Measurements from ENCODE around the gene DIDO1.
"Not testable (repeated sequence)": the region's sequence is repeated elsewhere in the genome, so short reads cannot be mapped to it uniquely, and the experiment has no call there.

The DIDO1 gene

GRCh38 chr20:62927128-62927705 is 912 bp upstream of the DIDO1 start:
- DNase-seq (ENCODE audit: extremely low read depth, insufficient read length), result no peak

GRCh38 chr20:62925420-62926228 is 681 bp downstream of the DIDO1 start:
- DNase-seq (ENCODE audit: extremely low read depth, insufficient read length), result peak; percentile 71
- H3K4me3 ChIP-seq (replicated peaks; ENCODE audit: low read depth, low read length), result peak overlapping the region; percentile 90
- no peaks in the 10 kb centered on the region for H3K36me3 ChIP-seq (ENCODE audit: control insufficient read depth, insufficient read depth, low read length)
- TF ChIP-seq CTCF (IDR thresholded peaks at IDR 0.05; ENCODE audit: insufficient read depth, low read length, poor library complexity, severe bottlenecking), result no peak
- H3K27me3 ChIP-seq (replicated peaks; ENCODE audit: control insufficient read depth, insufficient read depth, low read length), result no peaks in the 10 kb centered on the region

More at GRCh38 chr20:62927128-62927705, 912 bp upstream of the DIDO1 start:
- Histone ChIP-seq H3K4me3 (replicated peaks; ENCODE audit: low read depth, low read length) (peak overlapping the region; percentile 90), H3K27me3 (replicated peaks; ENCODE audit: control insufficient read depth, insufficient read depth, low read length) (no peaks in the 10 kb centered on the region), H3K36me3 (ENCODE audit: control insufficient read depth, insufficient read depth, low read length) (no peaks in the 10 kb centered on the region)
- no peak for TF ChIP-seq CTCF (IDR thresholded peaks at IDR 0.05; ENCODE audit: insufficient read depth, low read length, poor library complexity, severe bottlenecking)

DNA sequence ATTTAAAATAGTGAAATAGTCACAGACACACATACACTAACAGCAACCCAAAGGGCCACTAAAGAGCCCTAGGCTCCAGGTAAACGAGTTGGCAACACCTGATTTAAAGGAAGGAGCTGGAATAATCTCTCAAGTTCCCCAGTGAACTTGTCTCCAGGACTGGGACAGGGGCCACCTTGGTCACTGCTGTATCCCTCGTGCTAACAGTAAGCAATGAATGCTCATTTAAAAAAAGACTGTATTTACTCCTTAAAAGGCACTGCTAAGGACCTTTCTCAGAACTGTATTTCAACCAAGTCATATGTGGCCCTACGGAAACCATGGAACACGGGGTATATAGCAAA is 1.3 kb downstream of the DIDO1 start:
- no peak for DNase-seq (ENCODE audit: extremely low read depth, insufficient read length)
- Histone ChIP-seq H3K27me3 (replicated peaks; ENCODE audit: control insufficient read depth, insufficient read depth, low read length) (no peaks in the 10 kb centered on the region), H3K4me3 (replicated peaks; ENCODE audit: low read depth, low read length) (peak overlapping the region; percentile 90), H3K36me3 (ENCODE audit: control insufficient read depth, insufficient read depth, low read length) (no peaks in the 10 kb centered on the region)
- no peak for TF ChIP-seq CTCF (IDR thresholded peaks at IDR 0.05; ENCODE audit: insufficient read depth, low read length, poor library complexity, severe bottlenecking)

GRCh38 chr20:62924442-62925075 is 1.7 kb downstream of the DIDO1 start:
- peak overlapping the region; percentile 90 for H3K4me3 ChIP-seq (replicated peaks; ENCODE audit: low read depth, low read length)
- no peak for DNase-seq (ENCODE audit: extremely low read depth, insufficient read length)
- H3K27me3 ChIP-seq (replicated peaks; ENCODE audit: control insufficient read depth, insufficient read depth, low read length), result no peaks in the 10 kb centered on the region
- TF ChIP-seq CTCF (IDR thresholded peaks at IDR 0.05; ENCODE audit: insufficient read depth, low read length, poor library complexity, severe bottlenecking), result no peak
- no peaks in the 10 kb centered on the region for H3K36me3 ChIP-seq (ENCODE audit: control insufficient read depth, insufficient read depth, low read length)

GRCh38 chr20:62923669-62924441 is 2.5 kb downstream of the DIDO1 start:
- no peak for TF ChIP-seq CTCF (IDR thresholded peaks at IDR 0.05; ENCODE audit: insufficient read depth, low read length, poor library complexity, severe bottlenecking)

DNA sequence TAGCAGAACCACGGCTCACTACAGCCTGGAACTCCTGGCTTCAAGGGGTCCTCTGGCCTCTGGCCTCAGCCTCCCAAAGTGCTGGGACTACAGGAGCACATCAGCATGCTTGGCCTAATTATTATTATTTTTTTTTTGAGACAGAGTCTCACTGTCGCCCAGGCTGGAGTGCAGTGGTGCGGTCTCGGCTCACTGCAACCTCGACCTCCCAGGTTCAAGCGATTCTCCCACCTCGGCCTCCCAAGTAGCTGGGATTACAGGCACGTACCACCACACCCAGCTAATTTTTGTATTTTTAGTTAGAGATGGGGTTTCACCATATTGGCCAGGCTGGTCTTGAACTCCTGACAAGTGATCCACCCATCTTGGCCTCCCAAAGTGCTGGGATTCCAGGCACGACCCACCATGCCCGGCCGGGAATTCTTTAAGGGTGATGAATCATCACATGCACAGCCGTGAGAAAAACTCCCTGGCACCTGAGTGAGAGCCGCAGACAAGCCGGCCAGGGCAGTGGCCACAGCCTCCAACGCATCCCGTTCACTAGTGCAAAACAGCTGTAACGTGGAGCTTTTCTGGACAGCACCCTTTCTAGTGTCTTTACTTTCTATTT is 3.1 kb downstream of the DIDO1 start:
- H3K36me3 ChIP-seq (ENCODE audit: control insufficient read depth, insufficient read depth, low read length); H3K27me3 ChIP-seq (replicated peaks; ENCODE audit: control insufficient read depth, insufficient read depth, low read length); DNase-seq (ENCODE audit: extremely low read depth, insufficient read length); H3K4me3 ChIP-seq (replicated peaks; ENCODE audit: low read depth, low read length): not testable (repeated sequence)

More at GRCh38 chr20:62923669-62924441, 2.5 kb downstream of the DIDO1 start:
- Histone ChIP-seq H3K4me3 (replicated peaks; ENCODE audit: low read depth, low read length) (peak overlapping the region; percentile 28), H3K27me3 (replicated peaks; ENCODE audit: control insufficient read depth, insufficient read depth, low read length) (no peaks in the 10 kb centered on the region), H3K36me3 (ENCODE audit: control insufficient read depth, insufficient read depth, low read length) (no peaks in the 10 kb centered on the region)
- no peak for DNase-seq (ENCODE audit: extremely low read depth, insufficient read length)

All from GM06990 (cell line).